T-cell (primary cell): ENCODE measurements around the gene NRROS. TPM values are rescaled to one million over a fixed set of nuclear protein-coding genes. Genes with fewer than 3 reads are reported as not detected.
"Not testable (repeated sequence)": the region's sequence is repeated elsewhere in the genome, so short reads cannot be mapped to it uniquely, and the experiment has no call there.

Experiments used
- ATAC-seq, 4 experiments: fragments of 200-7000 bp in 3 of 4; fragments of 150-1000 bp in 1 of 4; cut with Tn5 transposase; replicated peaks in 1 of 4; 1 replicate in 3 of 4; 2 replicates in 1 of 4; pipeline ENCODE4 v1.10.0; 2021; ENCODE audit warnings: moderate library complexity in 3 of 4, mild to moderate bottlenecking in 2 of 4, moderate number of reproducible peaks in 1 of 4
- CTCF ChIA-PET, 2 donors: fragments of 300-600 bp; sonication (Branson Sonifier 250); formaldehyde crosslinking; loops; one replicate each; lab custom pipeline; 2022; ENCODE audit warnings: antibody characterized with exemption in 2 of 2; lab: Charles Lee
- POLR2A ChIA-PET, 2 donors: fragments of 300-600 bp; sonication (Branson Sonifier 250); formaldehyde crosslinking; loops; one replicate each; lab custom pipeline; 2022; ENCODE audit warnings: antibody characterized with exemption in 2 of 2; lab: Charles Lee
- DNase-seq, 35 experiments: peaks; one replicate each; pipeline versions ENCODE4 v3.0.0 to v3.0.0-alpha.2; 2013 to 2023
- H3K27ac ChIP-seq: one replicate; pipeline ENCODE4 v1.5.1; 2013; ENCODE audit warnings: low read length
- H3K27me3 ChIP-seq, 2 experiments: replicated peaks in 1 of 2; 1 replicate in 1 of 2; 2 replicates in 1 of 2; pipeline versions ENCODE4 v1.6.1 to v1.7.0; 2013; ENCODE audit warnings: low read length in 1 of 2, mixed read lengths in 1 of 2; ENCODE audit not compliant: control insufficient read depth in 2 of 2, insufficient read depth in 2 of 2; ENCODE audit errors: extremely low read depth in 1 of 2
- H3K36me3 ChIP-seq, 2 donors: 1 replicate in 1 of 2; 2 replicates in 1 of 2; pipeline versions ENCODE4 v1.6.1 to v1.7.0; 2013; ENCODE audit warnings: low read length in 1 of 2; ENCODE audit not compliant: control insufficient read depth in 2 of 2, insufficient read depth in 1 of 2; ENCODE audit errors: extremely low read depth in 1 of 2
- H3K4me1 ChIP-seq, 2 experiments: 1 replicate in 1 of 2; 2 replicates in 1 of 2; pipeline versions ENCODE4 v1.6.1 to v1.7.0; 2013; ENCODE audit warnings: low read length in 2 of 2, mixed read lengths in 1 of 2; ENCODE audit not compliant: insufficient read depth in 2 of 2, control insufficient read depth in 1 of 2; ENCODE audit errors: extremely low read depth in 1 of 2
- H3K4me3 ChIP-seq, 2 donors: 1 replicate in 1 of 2; 2 replicates in 1 of 2; pipeline versions ENCODE4 v1.5.1 to v1.7.0; 2013; ENCODE audit warnings: mild to moderate bottlenecking in 2 of 2, low read length in 1 of 2, moderate library complexity in 1 of 2; ENCODE audit not compliant: control insufficient read depth in 1 of 2; ENCODE audit errors: extremely low read depth in 1 of 2
- H3K9me3 ChIP-seq: 2 replicates; pipeline ENCODE4 v1.7.0; 2013
- H3K27ac Mint-ChIP-seq, 2 donors: one replicate each; pipeline ENCODE4 v1.8.0; 2020 to 2021; ENCODE audit warnings: mild to moderate bottlenecking in 2 of 2, mixed read lengths in 2 of 2
- H3K27me3 Mint-ChIP-seq, 2 donors: one replicate each; pipeline ENCODE4 v1.8.0; 2021 to 2022; ENCODE audit warnings: mixed read lengths in 2 of 2
- H3K36me3 Mint-ChIP-seq: one replicate; pipeline ENCODE4 v1.8.0; 2021; ENCODE audit warnings: mixed read lengths
- H3K4me1 Mint-ChIP-seq, 3 donors: one replicate each; pipeline ENCODE4 v1.8.0; 2020 to 2022; ENCODE audit warnings: mixed read lengths in 3 of 3, mild to moderate bottlenecking in 1 of 3
- H3K4me3 Mint-ChIP-seq, 3 donors: one replicate each; pipeline ENCODE4 v1.8.0; 2020 to 2022; ENCODE audit warnings: mild to moderate bottlenecking in 3 of 3, mixed read lengths in 3 of 3, moderate library complexity in 3 of 3
- H3K9me3 Mint-ChIP-seq, 3 donors: one replicate each; pipeline ENCODE4 v1.8.0; 2020 to 2022; ENCODE audit warnings: mixed read lengths in 3 of 3
- WGBS: methylation state at CpG from one replicate; pipeline ENCODE4 v1.1.5; 2013; ENCODE audit warnings: missing lambda C conversion rate; ENCODE audit not compliant: insufficient coverage; 5-methylcytosine and 5-hydroxymethylcytosine counted together
- total RNA-seq, 35 experiments: library from RNA in 6 of 35; stranded (reverse) in 6 of 35; fragments of 120-200 nt in 1 of 35; gene quantifications; one replicate each; pipeline versions ENCODE4 v1.2.1 to v1.2.4 and lab custom pipeline; 2013 to 2026

Gene NRROS
- total RNA-seq, 5 donors from 2014 or later (not counting 1 experiment from before 2014, with no cell fraction given) = 7.6 to 16.8 (median 15.6) TPM

DNA sequence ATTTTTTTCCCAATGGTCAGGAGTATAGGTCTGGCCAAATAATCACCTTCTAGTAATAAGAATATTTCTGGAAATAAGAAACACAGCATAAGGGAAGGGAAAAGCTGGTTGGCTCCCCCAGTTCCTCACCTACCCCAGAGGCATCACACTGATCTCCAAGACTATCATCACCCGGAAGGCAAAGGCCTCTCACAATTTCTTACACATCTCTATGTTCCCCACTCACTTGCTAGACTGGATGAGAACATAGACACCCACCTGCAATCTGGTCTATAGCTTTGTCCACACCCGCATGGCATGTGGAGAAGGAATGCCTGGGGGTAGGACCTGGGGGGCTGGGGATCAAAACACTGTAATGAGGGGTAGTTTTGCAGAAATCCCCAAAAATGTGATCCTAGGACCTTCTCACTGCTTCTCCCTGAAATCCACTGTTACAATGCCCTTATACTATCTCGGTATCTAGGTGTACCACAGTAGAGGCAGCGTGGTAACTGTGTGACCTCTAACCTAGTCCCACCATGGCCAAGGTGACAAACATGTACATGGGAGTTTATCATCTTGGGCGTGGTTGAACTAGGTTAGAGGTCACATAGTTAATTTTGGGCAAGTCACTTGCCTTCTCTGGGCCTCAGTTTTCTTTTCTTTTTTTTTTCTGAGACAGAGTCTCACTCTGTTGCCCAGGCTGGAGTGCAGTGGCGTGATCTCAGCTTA, 29.5 kb upstream of the NRROS start:
- Histone ChIP-seq H3K9me3 (no peaks in the 10 kb centered on the region), H3K4me1 (peaks cover 22 to 42% of the 10 kb centered on the region in 2 experiments), H3K27me3 (no peaks in the 10 kb centered on the region), H3K27ac (peak overlapping the region; percentile 47), H3K4me3 (no peak overlapping the region), H3K36me3 (no peaks in the 10 kb centered on the region)
- Mint-ChIP-seq H3K27me3 (no peaks in the 10 kb centered on the region), H3K4me1 (peaks cover 30 to 36% (median 35%) of the 10 kb centered on the region in 3 donors), H3K9me3 (no peaks in the 10 kb centered on the region), H3K36me3 (no peaks in the 10 kb centered on the region), H3K4me3 (peak overlapping the region; percentile 7 to 64 (median 59)), H3K27ac (peak overlapping the region; percentile 88 to 92)
- peak; percentile 18 to 28 (median 22) for ATAC-seq
- ChIA-PET CTCF (interaction anchor here (0.5 to 6.4 kb wide), 30 partner anchors 8 to 135 kb away, joined by 3 to 106 read pairs (median 4); partner anchors contain the start of gene NRROS (in 1 of the 2)), POLR2A (interaction anchor here (0.6 to 0.7 kb wide), 4 partner anchors 37 to 129 kb away, joined by 3 to 8 read pairs (median 4); partner anchors contain the start of genes FBXO45 (in 1 of the 2) and PAK2 (in 1 of the 2))
- WGBS = no CpG with 5 or more reads among the region's 6 CpGs
- peak in 1 of 35 experiments; percentile 46 for DNase-seq

- Histone ChIP-seq H3K27me3 (no peaks in the 10 kb centered on the region), H3K9me3 (no peaks in the 10 kb centered on the region), H3K4me1 (peaks cover 22 to 42% of the 10 kb centered on the region in 2 experiments), H3K4me3 (peak overlapping the region in 1 of 2 donors; percentile 54), H3K36me3 (no peaks in the 10 kb centered on the region), H3K27ac (peak overlapping the region; percentile 1)
- POLR2A ChIA-PET = interaction anchor here in 1 of 2 donors (0.7 kb wide), 1 partner anchor 21 kb away, joined by 3 read pairs; no protein-coding TSS in a partner anchor
- H3K36me3 Mint-ChIP-seq = no peaks in the 10 kb centered on the region
- peak in 1 of 35 experiments; percentile 39 for DNase-seq
- 49% methylated on average over 6 of the region's 10 CpGs for WGBS
- peak in 3 of 4 experiments; percentile 11 to 22 (median 15) for ATAC-seq
- CTCF ChIA-PET = interaction anchor here (0.6 to 1.6 kb wide), 5 partner anchors 11 to 96 kb away, joined by 3 to 6 read pairs (median 3); no protein-coding TSS in a partner anchor
- peak overlapping the region; percentile 9 to 71 (median 17) for H3K4me3 Mint-ChIP-seq
- H3K9me3 Mint-ChIP-seq = no peaks in the 10 kb centered on the region
- peaks cover 30 to 35% (median 31%) of the 10 kb centered on the region in 3 donors for H3K4me1 Mint-ChIP-seq
- peak overlapping the region; percentile 88 to 89 for H3K27ac Mint-ChIP-seq
- H3K27me3 Mint-ChIP-seq = no peaks in the 10 kb centered on the region
Observed at GRCh38 chr3:196611761-196612483, 27.6 kb upstream of the NRROS start.

DNA sequence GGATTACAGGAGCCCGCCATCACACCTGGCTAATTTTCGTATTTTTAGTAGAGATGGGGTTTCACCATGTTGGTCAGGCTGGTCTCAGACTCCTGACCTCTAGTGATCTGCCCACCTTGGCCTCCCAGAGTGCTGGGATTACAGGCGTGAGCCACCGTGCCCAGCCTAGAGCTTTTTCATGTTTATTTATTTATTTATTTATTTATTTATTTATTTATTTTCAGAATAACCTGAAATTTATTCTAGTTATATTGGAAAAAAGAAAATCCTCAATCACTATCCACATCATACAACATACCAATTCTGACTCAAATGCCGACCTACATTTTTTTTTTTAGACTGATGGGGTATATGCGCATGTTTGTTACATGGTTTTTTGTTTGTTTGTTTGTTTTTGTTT, 24.3 kb upstream of the NRROS start:
- not testable (repeated sequence) for H3K36me3 Mint-ChIP-seq, H3K4me3 ChIP-seq, H3K27me3 Mint-ChIP-seq, H3K27ac Mint-ChIP-seq, H3K9me3 Mint-ChIP-seq, H3K27ac ChIP-seq, ATAC-seq, H3K4me3 Mint-ChIP-seq, H3K27me3 ChIP-seq, H3K9me3 ChIP-seq, DNase-seq, H3K36me3 ChIP-seq
- ChIA-PET CTCF (interaction anchor here in 1 of 2 donors (0.8 kb wide), 1 partner anchor 70 kb away, joined by 4 read pairs; no protein-coding TSS in a partner anchor), POLR2A (interaction anchor here (0.6 to 0.7 kb wide), 3 partner anchors 18 to 103 kb away, joined by 3 to 4 read pairs (median 4); no protein-coding TSS in a partner anchor)
- H3K4me1 Mint-ChIP-seq = peaks cover 22 to 30% (median 25%) of the 10 kb centered on the region in 3 donors
- WGBS = 100% methylated on average over 1 of the region's 6 CpGs
- peaks cover 12 to 33% of the 10 kb centered on the region in 2 experiments for H3K4me1 ChIP-seq

GRCh38 chr3:196617256-196617655, 22.2 kb upstream of the NRROS start:
- Histone ChIP-seq H3K27me3 (no peaks in the 10 kb centered on the region), H3K4me1 (peaks cover 4 to 15% of the 10 kb centered on the region in 2 experiments), H3K27ac (no peak overlapping the region), H3K4me3 (no peak overlapping the region), H3K9me3 (no peaks in the 10 kb centered on the region), H3K36me3 (no peaks in the 10 kb centered on the region)
- CTCF ChIA-PET = interaction anchor here (0.7 kb wide), 2 partner anchors 8 to 9 kb away, joined by 3 to 5 read pairs; no protein-coding TSS in a partner anchor
- DNase-seq (no peak), ATAC-seq (no peak)
- Mint-ChIP-seq H3K27me3 (no peaks in the 10 kb centered on the region), H3K36me3 (no peaks in the 10 kb centered on the region), H3K4me1 (peaks cover 13 to 23% (median 20%) of the 10 kb centered on the region in 3 donors), H3K4me3 (no peak overlapping the region), H3K9me3 (no peaks in the 10 kb centered on the region), H3K27ac (no peak overlapping the region)
- POLR2A ChIA-PET = no interaction called here
- WGBS = no CpG with 5 or more reads among the region's 5 CpGs

GRCh38 chr3:196619223-196619622, 20.3 kb upstream of the NRROS start:
- Mint-ChIP-seq H3K36me3 (no peaks in the 10 kb centered on the region), H3K27ac (peak overlapping the region in 1 of 2 donors; percentile 36), H3K4me1 (peaks cover 10 to 19% (median 18%) of the 10 kb centered on the region in 3 donors), H3K4me3 (no peak overlapping the region), H3K9me3 (no peaks in the 10 kb centered on the region), H3K27me3 (no peaks in the 10 kb centered on the region)
- Histone ChIP-seq H3K27me3 (no peaks in the 10 kb centered on the region), H3K27ac (no peak overlapping the region), H3K4me3 (no peak overlapping the region), H3K36me3 (no peaks in the 10 kb centered on the region), H3K9me3 (no peaks in the 10 kb centered on the region), H3K4me1 (peaks cover 0 to 14% of the 10 kb centered on the region in 2 experiments)
- POLR2A ChIA-PET = no interaction called here
- DNase-seq = no peak
- CTCF ChIA-PET = interaction anchor here in 1 of 2 donors (0.6 kb wide), 1 partner anchor 72 kb away, joined by 3 read pairs; no protein-coding TSS in a partner anchor
- no peak for ATAC-seq
- WGBS = no CpG with 5 or more reads among the region's 5 CpGs

GRCh38 chr3:196619627-196620026, 19.9 kb upstream of the NRROS start:
- WGBS = no CpG with 5 or more reads among the region's 5 CpGs
- DNase-seq, H3K36me3 ChIP-seq, H3K27me3 ChIP-seq, H3K27ac ChIP-seq, H3K36me3 Mint-ChIP-seq, H3K4me3 ChIP-seq, H3K9me3 ChIP-seq, H3K27me3 Mint-ChIP-seq, H3K27ac Mint-ChIP-seq, H3K4me3 Mint-ChIP-seq, H3K9me3 Mint-ChIP-seq, ATAC-seq, POLR2A ChIA-PET: not testable (repeated sequence)
- CTCF ChIA-PET = interaction anchor here in 1 of 2 donors (0.6 kb wide), 1 partner anchor 71 kb away, joined by 3 read pairs; no protein-coding TSS in a partner anchor
- peaks cover 14 to 23% (median 22%) of the 10 kb centered on the region in 3 donors for H3K4me1 Mint-ChIP-seq
- peaks cover 0 to 17% of the 10 kb centered on the region in 2 experiments for H3K4me1 ChIP-seq
